Hippocampal formation (tissue), 2 donors: ENCODE results near the gene HSCB.
A peak's percentile ranks its signal among the peaks of the same experiment; 100 is the strongest.
"Not testable (repeated sequence)": the region's sequence is repeated elsewhere in the genome, so short reads cannot be mapped to it uniquely, and the experiment has no call there.

Experiments used
- DNase-seq, 2 donors: peaks; one replicate each; lab custom pipeline; 2025; lab: John Stamatoyannopoulos, UW

HSCB gene, protein sequence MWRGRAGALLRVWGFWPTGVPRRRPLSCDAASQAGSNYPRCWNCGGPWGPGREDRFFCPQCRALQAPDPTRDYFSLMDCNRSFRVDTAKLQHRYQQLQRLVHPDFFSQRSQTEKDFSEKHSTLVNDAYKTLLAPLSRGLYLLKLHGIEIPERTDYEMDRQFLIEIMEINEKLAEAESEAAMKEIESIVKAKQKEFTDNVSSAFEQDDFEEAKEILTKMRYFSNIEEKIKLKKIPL

DNA sequence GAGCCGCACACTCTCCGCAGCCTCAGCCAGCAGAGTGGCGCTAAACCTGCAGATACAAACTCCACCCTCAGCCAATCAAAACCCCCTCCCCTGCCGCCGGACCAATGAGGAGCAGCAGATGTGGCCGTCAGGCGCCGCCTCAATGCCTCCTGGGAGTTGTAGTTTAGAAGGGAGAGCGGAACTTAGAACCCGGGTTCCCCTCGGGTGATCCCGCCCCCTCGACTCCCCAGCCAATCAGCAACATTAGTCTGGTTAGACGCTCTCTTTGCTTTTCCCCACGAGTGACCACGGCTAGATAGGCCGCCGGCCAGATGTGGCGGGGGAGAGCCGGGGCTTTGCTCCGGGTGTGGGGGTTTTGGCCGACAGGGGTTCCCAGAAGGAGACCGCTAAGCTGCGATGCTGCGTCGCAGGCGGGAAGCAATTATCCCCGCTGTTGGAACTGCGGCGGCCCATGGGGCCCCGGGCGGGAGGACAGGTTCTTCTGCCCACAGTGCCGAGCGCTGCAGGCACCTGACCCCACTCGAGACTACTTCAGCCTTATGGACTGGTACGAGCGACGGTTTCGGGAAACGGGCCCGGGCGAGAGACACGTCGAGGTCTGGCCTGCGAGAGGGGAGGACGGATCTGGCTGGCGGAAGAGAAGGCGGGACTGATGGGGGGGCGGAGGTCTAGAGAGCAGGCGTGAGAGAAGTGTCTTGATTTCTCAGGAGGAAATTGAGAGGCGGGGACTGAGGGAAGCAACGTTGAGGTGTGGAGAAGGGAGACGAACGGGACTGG, at the start of gene HSCB, which contains the start of gene CHEK2:
Gene HSCB (plus strand): TSS at position 255 of the 777 bp plus-strand sequence. CDS start 57 bp downstream, at position 312.
Gene CHEK2 (minus strand): TSS at position 36 of the 777 bp plus-strand sequence. CDS start 7,099 bp downstream, outside the sequence.
- peak; percentile 97 to 98 for DNase-seq

DNA sequence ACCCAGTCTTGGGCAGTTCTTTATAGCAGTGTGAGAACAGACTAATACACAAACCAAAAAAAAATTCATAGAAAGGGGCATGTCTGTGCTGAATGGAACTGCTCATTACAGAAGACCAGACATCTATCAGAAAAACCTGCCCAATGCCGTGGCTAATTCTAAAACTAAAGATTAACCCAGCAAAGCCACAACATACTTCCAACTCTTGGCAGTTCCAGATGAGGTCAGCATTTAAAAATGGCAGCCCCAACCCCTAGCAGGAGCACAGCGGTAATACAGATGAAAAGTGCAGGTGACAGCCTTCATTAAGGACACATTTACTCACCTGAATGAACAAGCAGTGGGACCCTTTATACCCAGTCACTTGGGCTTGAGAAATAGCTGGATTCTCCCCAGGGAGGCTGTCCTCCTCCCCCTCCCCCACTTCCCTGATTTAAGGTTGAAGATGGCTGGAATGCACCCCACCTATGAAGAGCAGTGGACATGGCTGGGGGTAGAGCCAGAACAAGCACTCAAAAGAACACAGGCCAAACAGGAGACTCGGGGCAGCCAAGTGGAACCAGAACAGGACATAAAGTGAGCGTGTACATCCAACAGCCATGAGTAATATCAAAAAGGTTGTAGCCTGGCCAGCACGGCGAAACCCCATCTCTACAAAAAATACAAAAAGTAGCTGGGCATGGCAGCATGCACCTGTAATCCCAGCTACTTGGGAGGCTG, 48.6 kb upstream of the HSCB start:
- not testable (repeated sequence) for DNase-seq

DNA sequence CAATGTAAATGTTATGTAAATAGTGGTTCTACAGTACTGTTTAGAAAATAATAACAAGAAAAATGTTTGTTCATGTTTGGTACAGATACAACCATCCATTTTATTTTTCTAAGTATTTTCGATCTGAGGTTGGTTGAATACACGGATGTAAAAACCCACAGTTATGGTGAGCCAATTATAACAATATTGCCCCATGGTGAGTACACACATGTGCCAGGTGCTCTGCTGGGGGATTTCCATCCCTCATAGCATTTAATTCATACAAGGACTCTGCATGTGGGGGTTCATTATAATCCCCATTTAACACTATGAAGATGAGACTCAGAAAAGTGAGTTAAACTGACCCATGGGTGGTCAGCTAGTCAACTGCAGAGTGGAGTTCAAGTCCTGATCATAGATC, 38.9 kb upstream of the HSCB start:
- DNase-seq, result no peak

DNA sequence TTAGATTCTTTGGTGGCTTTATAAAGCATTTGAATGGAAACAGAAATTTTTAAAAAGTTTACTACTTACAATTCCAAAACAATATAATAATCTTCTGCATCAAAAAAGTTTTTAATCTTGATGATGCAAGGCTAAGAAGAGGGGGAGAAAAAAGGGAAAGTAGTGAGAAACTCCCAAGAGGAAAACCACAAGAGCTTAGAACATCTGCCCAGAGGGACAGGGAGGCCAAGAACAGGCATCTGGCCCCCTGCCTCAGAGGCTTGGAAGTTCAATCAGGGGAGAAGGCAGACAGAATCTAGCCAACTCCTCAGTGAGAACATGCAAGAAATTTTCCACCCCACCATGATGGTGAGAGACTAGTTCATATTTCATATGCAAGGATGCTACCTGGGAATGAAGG, 38.4 kb upstream of the HSCB start:
- no peak for DNase-seq

DNA sequence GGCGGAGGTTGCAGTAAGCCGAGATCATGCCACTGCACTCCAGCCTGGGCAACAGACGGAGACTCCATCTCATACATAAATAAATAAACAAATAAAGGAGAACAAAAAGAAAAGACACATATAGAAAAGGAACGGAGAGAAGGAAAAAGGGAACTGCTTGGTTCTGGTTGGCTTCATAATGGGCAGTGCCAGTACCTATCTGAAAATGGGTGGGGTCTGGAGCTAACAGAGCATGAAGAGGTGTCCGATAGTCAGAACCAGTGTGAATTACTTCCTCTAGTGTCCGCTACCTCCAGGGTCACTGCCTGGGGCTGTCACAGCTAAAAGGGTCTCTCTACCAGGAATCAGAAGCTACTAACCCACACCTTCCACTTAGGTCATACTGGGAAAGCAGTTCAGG, 35.0 kb upstream of the HSCB start:
- DNase-seq, result no peak

DNA sequence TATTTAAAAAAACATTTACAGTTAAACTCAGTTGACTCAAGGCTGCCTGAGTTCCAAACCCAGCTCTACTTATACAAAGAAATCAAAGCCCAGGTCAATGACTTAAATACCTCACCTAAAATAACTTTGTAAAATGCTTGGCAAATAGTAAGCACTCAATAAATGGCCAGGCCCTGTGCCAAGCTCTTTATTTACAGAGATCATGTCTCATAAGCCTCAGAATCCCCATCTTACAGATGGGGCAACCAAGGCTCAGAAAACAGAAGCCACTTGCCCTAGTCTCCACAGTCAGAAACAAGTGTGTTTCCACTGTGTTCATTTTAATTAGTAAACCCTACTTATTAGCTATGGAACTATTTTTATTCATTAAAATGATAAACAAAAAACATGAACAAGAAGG, 31.7 kb upstream of the HSCB start:
- no peak for DNase-seq

DNA sequence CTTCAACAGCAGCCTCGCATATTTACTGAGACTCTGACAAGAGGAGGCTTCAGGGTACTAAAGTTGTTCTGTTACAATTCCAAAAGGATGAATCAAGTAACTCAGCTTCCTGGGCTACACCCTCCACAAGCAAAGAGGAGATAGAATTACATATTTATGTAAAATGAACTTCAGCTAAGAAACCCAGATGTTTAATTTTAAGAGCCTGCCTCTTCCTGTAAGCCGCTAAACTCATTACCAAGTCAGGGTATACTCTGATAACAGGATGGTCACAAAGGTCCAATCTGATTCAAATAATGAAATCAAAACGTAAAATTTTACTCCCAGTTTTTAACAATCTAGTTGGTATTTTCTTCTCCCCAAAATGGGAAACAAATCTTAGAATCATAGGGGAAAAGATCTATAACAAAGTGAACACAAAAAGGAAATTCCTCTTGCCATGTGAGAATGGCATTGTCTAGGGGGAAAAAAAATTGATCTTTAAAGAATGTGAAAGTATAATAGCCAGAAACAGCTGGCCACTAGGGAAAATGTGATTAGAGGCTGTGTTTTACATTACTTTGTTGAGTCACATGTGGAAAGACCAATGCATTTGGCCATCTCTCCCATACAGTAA, 31.2 kb upstream of the HSCB start:
- DNase-seq, result no peak

DNA sequence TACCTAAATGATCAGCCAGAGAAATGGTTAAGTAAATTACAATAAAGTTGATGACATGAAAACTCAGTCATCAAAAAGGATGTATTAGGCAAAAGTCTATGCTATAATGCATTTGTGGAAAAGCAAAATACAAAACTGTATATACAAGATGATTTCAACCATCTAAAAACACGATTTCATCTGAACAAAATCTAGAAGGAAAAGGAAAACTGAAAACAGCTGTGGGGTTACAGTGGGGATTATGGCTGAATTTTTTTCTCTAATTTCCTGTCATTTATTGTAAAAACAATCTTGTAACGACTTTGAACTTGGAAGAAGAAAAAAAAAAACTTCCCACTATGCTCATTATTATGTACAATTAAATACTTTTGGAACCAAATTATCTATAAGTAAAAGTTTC, 30.5 kb upstream of the HSCB start:
- DNase-seq, result no peak

DNA sequence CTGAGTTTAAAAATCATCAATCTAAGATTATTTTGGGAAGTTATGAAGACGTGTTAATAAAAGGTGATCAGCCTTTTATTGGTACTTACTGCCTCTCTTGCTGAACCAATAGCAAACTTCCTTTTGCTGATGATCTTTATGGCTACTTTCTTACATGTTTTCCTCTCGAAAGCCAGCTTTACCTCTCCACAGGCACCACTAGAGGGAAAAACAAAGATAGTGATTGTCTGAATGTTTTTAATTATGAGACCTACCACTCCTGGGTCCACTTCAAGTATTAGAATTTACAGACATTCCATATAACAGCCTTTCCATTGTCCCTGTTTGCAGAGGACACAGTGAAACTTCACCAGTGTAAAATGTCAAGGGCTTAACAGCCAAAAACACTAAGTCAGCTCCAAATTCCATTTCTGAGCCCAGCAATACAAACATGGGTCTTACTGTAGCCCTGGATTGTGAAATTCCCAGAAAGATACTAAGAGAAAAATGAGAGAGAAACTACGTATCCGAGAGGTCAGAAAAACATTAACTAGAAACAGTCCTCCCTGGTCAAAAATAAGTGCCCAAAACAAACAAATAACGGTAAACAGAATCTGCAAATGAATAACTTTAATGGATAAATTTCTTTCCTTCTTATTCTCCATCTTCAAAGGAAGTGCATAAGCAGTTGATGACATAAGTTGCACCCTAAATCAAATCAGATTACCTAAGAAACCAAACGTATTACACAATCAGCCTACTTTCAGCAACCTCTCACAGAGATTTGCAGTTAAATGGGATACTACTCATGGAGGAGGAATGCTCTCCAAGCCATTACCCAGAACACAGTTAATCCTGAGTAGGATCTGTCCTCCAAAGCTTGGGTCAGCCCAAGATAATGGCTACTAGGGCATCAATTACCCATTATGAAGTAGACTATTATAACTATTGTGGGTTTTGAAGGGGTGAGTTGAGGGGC, 29.7 kb upstream of the HSCB start:
- DNase-seq, result no peak

DNA sequence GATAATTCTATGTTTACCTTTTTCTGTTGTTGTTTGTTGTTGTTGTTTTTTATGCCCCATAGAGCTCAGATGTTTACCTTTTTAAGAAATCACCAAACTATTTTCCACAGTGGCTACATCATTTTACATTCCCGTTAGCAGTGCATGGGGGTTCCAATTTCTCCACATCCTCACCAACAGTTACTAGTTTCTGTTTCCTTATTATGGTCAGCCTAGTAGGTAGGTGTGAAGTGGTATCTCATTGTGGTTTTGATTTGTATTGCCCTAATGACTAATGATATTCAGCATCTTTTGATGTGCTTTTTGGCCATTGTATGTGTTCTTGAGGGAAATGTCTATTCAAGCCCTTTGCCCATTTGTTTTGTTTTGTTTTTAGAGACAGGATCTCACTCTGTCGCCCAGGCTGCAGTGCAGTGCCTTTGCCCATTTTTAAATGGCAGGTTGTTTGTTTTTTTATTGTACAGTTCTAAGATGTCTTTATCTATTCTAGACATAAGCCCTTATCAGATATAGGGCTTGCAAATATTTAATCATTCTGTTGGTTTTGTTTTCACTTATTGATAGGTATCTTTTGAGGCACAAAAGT, 27.7 kb upstream of the HSCB start:
- no peak for DNase-seq

DNA sequence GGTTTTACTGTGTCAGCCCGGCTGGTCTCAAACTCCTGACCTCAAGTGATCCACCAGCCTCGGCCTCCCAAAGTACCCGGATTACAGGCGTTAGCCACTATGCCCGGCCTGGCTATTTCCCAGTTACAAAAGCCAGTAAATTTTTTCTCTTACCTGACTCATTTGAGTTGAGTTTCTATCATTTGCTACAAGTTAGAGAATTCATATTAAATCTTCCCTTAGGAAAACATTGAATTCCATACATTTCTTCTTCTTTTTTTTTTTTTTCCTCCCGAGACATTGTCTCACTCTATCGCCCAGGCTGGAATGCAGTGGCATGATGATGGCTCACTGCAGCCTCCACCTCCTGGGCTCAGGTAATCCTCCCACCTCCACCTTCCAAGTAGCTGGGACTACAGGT, 26.2 kb upstream of the HSCB start:
- no peak for DNase-seq

DNA sequence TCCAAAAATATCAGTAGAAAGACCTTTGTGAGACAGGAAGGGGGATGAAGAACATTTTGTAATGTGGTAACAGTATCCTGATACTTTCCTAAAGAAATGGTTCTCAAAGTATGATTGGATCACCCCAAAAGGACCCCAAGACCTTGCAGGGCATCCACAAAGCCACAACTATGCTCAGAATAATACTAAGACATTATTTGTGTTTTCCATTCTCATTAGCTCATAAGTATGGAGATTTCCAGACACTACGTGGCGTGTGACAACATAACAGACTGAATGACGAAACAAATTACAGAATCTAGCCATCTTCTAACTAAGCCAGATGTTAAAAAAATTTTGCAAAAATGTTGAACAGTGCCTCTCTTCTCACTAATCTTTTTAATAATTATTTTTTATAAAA, 25.2 kb upstream of the HSCB start:
- no peak for DNase-seq

DNA sequence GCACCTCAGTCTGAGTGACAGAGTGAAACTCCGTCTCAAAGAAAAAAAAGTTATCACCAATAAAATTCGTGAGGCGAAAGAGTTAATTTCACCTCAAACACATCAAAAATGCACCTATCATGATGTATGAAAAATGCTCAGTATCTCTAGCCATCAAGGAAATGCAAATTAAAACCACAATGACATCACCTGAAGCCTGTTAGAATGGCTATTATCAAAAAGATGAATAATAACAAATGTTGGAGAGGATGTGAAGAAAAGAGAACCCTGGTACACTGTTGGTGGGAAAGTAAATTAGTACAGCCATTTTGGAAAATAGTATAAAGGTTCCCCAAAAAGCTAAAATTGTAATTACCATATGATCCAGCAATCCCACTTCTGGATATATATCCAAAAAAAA, 23.8 kb upstream of the HSCB start:
- no peak for DNase-seq

DNA sequence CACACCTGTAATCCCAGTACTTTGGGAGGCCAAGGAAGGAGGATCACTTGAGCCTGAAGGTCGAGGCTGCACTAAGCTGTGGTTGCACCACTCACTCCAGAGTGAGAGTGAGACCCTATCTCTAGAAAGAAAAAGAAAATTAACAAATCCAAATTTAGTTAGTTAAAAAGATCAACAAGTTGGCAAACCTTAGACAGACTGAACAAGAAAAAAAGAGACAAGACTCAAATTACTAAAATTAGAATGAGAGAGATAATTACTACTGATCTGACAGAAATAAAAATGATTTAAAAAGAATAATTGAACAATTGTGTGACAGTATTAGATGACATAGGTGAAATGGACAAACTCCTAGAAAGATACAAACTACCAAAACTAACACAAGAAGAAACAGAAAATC, 13.8 kb upstream of the HSCB start:
- no peak for DNase-seq

DNA sequence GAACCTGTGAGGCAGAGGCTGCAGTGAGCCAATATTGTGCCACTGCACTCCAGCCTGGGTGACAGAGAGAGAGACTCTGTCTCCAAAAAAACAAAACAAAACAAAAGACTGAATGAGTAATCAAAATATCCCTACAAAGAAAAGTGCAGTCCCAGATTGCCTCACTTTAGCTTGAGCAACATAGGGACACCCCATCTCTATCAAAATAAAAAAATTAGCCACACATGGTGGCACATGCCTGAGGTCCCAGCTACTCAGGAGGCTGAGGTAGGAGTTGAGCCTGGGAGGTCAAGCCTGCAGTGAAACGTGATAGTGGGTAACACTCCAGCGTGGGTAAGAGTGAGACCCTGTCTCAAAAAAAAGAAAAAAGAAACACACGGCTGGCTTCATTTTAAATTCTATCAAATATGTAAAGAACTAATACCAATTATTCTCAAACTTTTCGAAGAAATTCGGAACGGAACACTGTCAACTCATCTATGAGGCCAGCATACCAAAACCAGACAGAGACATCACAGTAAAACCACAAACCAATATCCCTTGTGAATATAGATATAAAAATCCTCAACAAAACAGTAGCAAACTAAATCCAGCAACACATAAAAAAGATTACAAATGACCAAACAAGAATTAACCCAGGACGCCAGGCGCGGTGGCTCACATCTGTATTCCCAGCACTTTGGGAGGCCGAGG, 13.1 kb upstream of the HSCB start:
- no peak for DNase-seq

DNA sequence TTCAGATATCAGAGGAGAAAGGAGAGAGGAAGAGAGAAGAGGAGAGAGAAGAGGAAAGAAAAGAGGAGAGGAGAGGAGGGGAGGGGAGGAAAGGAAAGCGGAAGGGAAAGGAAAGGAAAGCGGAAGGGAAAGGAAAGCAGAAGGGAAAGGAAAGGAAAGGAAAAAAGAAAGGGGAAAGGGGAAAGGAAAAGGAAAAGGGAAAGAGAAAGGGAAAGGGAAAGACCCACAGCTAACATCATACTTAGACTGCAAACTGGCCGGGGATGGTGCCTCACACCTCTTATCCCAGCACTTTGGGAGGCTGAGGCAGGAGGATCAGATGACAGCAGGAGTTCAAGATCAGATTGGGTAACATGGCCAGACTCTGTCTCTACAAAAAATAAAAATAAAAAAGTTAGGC, 11.7 kb upstream of the HSCB start:
- DNase-seq, result no peak

DNA sequence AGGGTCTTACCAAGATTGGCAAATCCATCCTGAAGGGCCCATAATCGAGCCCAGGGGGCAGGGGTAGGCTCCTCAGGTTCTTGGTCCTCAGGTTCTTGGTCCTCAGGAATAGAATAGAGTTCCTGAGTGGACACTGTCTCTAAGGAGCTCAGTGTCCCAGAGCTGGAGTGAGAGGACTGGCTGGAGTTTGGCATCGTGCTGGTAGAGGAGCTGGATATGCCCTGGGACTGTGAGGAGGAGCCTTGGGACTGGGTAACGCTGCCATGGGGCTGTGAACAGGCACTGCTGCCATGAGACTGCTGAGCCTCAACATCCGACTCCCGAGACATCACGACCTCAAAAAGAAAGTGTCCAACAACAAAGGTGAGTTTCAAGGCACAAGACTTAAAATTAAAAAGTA, 7.4 kb upstream of the HSCB start:
- DNase-seq, result no peak

DNA sequence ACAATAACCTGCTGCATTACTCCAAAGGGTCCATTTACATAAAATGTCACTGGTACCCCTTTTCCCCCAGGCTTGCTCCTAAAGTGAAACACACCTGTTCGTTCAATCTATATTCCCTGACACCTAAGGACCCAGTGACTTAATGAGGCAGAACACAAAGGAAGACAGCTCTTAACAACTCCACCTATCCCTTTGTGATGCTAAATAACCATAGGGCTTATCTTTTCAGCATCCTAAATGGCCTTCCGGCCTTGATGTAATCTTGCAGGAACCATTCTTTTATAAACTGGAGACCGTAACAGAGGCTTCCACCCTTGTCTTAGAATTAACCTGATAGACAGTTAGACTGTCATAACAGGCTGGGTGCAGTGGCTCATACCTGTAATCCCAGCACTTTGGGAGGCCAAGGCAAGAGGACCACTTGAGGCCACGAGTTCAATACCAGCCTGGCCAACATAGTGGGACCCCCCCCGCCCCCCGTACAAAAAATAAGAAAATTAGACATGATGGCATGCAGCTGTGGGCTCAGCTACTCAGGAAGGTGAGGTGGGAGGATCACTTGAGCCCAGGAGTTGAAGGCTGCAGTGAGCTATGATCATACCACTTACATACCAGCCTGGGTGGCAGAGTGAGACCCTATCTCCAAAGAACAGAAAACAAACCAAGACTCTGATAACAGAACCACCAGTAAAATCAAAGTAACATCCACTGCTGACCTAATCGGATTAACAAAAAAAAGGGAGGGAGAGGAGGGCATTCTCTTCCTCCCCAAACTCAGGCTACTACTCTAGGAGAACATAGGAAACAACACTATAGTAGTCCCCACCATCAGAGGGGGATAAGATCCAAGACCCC, 5.3 kb upstream of the HSCB start:
- no peak for DNase-seq

DNA sequence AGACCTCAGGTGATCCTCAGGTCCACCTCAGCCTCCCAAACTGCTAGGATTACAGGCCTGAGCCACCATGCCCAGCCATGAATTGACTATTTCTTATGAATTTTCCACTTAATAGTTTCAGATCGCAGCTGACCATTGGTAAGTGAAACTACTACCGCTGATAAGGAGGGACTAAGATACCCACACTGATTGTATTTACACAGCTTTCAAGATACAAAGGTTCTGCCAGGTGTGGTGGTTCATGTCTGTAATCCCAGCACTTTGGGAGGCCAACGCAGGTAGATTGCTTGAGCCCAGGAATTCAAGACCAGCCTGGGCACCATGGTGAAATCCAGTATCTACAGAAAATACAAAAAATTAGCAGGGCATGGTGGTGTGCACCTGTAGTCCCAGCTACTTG, 4.1 kb upstream of the HSCB start:
- no peak for DNase-seq
